Measurements from ENCODE around the gene YWHAG. TPM values are rescaled to one million over a fixed set of nuclear protein-coding genes. Genes with fewer than 3 reads are reported as not detected.
"Not testable (repeated sequence)": the region's sequence is repeated elsewhere in the genome, so short reads cannot be mapped to it uniquely, and the experiment has no call there.

YWHAG gene
- total RNA-seq, 1 donor from 2014 or later = 109 TPM

- no peak for DNase-seq (ENCODE audit: low read depth, low spot score)
Observed at GRCh38 chr7:76296743-76297740, 61.7 kb downstream of the YWHAG start.

DNA sequence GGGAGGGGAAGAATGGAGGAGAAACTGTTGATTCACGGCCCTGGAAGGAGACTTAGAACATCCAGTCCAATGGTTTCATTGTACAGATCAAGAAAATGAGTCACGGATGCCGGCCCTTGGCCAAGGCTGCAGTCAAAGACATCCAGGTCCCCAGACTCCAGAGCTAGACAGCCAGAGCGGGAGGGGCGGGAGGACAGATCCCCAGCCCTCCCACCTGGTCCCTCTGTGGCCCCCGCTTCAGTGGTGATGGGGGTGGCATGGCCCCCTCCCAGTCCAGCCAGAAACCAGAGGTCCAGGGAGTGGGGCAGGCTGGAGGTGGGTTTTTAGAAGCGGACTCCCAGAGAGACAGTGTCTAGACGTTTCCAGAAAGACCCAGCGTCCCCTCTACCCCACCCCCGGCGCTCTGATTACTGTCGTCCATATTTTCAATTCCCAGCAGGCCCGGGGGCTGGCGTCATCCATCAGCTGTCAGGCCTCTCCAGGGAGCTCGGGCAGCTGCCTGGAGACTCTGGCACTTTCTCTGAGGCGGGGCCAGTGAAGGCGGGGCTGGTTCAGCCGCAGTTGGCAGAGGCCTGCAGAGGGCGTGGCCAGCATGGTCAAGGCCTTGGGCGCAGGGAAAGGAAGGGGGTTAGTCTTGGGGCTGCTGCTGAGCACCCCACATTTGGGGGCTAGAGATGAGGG is 64.3 kb downstream of the YWHAG start:
- DNase-seq (ENCODE audit: low read depth, low spot score) = peak; percentile 88

- no peak for DNase-seq (ENCODE audit: low read depth, low spot score)
Observed at GRCh38 chr7:76293407-76293901, 65.3 kb downstream of the YWHAG start.

DNA sequence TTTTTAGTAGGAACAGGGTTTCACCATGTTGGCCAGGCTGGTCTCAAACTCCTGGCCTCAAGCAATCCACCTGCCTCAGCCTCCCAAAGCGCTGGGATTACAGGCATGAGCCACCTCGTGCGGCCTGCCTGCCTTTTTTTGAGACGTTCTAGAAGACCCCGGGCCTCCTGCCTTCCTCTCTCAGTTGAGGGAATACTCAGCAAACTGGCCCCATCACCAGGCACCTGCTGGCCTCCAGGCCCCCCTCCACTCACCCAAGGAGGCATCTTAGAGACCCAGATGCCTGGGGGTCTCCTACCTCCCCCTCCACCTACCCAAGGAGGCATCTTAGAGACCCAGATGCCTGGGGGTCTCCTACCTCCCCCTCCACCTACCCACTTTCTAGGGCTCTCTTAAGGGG is 65.9 kb downstream of the YWHAG start:
- not testable (repeated sequence) for DNase-seq (ENCODE audit: low read depth, low spot score)

- peak; percentile 95 for DNase-seq (ENCODE audit: low read depth, low spot score)
Observed at GRCh38 chr7:76292213-76292573, 66.6 kb downstream of the YWHAG start.

- peak; percentile 95 for DNase-seq (ENCODE audit: low read depth, low spot score)
Observed at GRCh38 chr7:76291351-76292212, 67.2 kb downstream of the YWHAG start.

DNA sequence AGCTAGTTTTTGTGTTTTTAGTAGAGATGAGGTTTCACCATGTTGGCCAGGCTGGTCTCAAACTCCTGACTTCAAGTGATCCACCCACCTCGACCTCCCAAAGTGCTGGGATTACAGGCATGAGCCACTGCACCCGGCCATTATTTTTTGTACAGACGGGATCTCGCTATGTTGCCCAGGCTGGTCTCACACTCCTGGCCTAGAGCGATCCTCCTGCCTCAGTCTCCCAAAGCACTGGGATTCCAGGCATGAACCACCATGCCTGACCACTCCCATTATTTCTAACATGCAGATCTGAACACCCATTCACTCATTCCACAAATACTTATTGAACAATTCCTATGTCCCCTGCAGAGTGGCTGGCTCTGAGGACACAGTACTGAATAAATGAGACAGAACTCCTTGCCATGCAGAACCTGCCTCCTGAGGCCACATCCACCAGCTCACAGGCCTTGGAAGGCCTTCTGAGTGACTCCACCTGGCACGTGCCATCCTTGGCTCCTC is 67.9 kb downstream of the YWHAG start:
- not testable (repeated sequence) for DNase-seq (ENCODE audit: low read depth, low spot score)

DNA sequence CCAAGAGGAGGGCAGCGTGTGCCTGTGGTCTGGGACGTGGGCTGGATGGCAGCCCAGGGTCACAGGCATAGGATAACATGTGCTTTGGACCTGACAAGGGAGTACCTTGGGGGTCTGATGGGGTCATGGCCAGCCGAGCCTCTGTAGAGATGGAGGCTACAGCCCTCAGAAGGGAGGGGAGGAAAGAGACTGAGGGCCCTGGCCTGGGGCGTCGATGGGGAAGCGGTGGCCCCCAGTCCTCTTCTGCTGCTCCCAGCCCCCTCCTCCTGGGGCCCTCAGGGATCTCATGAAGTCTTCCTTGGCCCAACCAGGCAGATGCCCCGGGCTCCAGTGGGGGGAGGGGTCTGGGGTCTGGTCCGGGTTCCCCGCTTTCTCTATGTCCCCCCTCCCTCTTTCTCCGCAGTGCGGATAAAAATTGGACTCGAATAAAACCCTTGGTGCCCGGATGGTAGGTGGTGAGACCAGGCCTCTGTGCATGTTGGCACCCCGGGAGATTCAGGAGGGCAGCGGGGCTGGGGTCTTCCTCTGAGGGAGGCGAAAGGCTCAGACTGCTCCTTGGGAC is 71.9 kb downstream of the YWHAG start:
- DNase-seq (ENCODE audit: low read depth, low spot score) = no peak

- no peak for DNase-seq (ENCODE audit: low read depth, low spot score)
Observed at GRCh38 chr7:76285604-76286374, 73.0 kb downstream of the YWHAG start.

DNA sequence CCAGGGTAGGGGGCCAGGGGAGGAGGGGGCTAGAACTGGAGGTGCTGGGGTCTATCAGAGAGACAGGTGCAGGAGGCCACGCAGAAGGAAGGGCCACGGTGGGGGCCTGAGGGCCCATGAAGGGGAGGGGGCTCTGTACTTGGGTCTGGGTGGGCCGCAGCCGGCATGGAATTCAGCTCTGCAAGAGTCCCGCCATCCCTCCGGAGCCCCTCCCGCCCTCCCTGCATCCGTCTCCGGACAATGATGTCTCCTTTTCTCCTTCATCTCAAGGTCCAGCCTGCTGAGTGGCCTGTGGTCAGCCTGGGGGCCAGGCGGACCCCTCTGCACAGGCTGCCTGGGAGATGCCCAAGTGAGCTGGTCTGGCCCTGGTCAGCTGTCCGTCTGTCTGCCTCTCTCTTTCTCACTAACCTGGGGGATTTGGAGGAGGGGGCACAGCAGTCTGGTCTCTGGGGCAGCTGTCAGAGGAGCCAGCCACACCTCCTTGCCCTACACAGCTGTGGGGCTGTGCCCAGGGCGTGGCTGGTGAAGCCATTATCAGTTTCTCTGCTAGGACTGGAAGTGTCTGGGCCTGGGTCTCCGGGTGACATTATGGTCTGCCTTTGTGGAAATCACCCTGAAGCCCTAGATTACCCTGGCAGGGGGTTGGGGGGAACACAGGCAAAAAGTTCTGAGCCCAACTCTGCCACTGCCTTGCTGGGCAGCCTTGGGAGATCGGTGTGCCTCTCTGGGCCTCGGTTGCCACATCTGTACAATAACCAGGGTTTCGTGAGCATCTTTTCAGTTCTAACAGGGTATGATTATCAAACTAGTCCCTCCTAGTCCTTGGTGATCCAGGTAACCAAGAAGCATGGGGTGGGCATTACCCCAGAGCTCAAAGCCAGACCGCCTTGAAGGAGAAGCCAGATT is 75.3 kb downstream of the YWHAG start:
- DNase-seq (ENCODE audit: low read depth, low spot score) = no peak

GRCh38 chr7:76282344-76283253 is 76.2 kb downstream of the YWHAG start:
- DNase-seq (ENCODE audit: low read depth, low spot score) = no peak

GRCh38 chr7:76281706-76282343 is 77.0 kb downstream of the YWHAG start:
- no peak for DNase-seq (ENCODE audit: low read depth, low spot score)

DNA sequence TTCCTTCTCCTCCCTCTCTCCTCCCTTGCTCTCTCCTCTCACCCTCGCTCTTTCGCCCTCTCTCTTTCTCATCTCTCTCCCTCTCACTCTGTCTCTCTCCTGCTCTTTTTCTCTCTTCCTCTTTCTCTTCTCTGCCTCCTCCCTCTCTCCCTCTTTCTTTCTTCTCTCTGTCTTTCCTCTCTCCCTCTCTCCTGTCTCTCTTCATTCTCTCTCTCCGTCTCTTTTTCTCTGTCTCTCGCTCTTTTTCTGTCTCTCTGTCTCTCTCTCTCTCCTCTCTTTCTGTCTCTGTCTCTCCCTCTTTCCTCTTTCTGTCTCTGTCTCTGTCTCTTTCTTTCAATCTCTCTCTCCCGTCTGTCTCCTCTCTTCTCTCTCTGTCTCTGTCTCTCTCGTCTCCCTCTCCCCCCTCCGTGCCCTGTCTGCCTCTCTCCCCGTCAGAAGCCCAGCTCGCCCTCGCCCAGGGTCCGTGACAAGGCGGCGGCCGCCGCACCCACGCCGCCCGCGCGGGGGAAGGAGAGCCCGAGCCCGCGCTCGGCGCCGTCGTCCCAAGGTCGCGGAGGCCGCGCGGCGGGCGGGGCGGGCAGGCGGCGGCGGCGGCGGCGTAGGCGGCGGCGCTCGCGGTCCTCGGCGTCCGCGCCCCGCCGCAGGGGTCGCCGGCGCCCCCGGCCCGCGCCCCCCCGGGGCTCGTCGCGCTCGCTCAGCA is 77.6 kb downstream of the YWHAG start:
- DNase-seq (ENCODE audit: low read depth, low spot score) = no peak

DNA sequence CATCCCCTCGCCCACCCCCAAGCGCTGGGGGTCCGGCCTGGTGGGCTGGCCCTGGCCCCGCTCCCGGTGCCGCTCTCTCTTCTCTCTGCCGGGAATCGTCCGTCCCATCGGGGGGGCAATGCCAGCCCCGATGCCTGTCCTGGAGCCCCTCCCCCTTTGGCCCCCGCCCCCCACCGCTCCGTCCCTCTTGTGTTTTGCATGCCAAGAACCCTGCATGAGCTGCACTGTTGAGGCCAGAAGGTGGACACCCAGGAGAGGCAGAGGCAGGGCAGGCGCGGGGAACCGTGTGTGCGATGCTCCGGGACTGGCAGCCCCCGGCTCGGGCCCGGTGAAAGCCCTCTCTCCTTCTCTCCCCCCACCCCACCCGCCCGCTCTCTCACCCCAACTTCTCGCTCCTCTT is 78.4 kb downstream of the YWHAG start:
- DNase-seq (ENCODE audit: low read depth, low spot score) = no peak

GRCh38 chr7:76278540-76278939 is 80.3 kb downstream of the YWHAG start:
- no peak for DNase-seq (ENCODE audit: low read depth, low spot score)
